Measurements from ENCODE around the gene MTHFD2L.

Gene MTHFD2L

GRCh38 chr4:74133786-74134499 is 24.0 kb upstream of the MTHFD2L start:
- DNase-seq, result peak; percentile 58

DNA sequence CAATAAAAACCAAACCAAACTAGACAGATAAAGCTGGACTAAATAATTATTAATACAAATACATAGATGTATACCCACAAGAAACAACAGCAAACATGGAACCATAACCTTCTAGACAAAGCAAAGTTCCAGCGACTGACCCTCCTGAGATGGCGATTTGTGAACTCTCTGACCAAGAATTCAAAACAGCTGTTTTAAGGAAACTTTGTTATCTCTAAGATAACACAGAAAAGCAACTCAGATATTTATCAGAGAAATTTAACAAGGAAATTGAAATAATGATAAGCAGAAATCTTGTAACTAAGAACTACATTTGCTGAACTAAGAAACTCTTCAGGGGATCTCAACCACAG is 23.4 kb upstream of the MTHFD2L start:
- DNase-seq, result no peak

DNA sequence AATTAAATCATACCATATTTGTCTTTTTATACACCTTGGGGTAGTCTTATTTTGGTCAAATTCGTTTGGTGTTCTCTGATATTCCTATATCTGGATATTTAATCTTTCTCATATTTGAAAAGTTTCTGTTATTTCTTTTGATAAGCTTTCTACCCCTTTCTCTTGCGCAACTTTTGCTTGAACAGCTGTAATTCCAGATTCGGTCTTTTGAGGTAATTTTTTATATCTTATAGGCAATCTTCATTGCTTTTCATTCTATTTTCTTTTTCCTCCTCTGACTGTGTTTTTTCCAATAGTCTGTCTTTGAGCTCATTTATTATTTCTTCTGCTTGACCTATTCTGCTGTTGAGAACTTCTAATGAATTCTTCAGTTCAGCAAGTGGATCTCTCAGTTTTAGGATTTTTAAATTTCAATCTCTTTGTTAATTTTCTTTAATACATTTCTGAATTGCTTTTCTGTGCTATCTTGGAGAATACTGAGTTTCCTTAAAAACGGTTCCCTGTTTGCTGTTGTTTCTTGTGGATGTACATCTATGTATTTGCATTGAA is 11.3 kb upstream of the MTHFD2L start:
- no peak for DNase-seq

- no peak for DNase-seq
These were observed 9.7 kb upstream of the MTHFD2L start for GRCh38 chr4:74148205-74148604.

DNA sequence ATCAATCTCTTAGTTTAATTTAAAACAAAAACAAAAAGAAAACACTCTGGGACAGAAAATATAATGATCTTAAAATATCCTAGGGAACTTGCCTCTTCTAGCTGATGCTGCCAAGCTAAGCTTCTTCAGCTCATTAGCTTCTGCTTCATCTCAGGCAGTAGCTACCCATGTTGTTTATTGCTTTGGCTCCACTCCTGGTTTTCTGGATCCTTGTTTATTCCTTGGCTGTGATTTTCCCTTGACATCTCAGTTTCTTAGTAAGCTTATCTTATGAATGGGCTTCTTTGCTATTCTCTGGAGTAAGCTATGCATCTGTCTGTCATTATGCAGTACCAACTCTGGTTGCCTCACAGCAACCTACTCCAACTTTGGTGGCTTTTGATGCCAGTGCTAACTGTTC is 5.1 kb upstream of the MTHFD2L start:
- DNase-seq, result no peak

DNA sequence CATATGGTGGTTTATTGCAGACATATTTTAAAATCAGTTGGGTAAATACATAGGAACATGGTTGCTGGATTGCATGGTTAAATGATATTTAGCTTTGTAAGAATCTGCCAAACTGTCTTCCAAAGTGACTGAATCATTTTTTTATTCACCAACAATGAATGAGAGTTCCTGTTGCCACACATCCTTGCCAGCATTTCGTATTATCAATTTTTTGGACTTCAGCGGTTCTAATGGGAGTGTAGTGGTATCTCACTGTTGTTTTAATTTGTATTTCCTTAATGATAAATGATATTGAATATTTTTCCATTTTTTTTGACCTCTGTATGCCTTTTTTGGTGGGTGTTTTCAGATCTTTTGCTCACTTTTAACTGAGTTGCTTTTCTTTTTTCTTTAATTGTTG is 1.4 kb upstream of the MTHFD2L start:
- DNase-seq, result no peak

GRCh38 chr4:74157154-74157553 is 764 bp upstream of the MTHFD2L start:
- DNase-seq, result no peak

- no peak for DNase-seq
These were observed 686 bp downstream of the MTHFD2L start for GRCh38 chr4:74158466-74159142.

DNA sequence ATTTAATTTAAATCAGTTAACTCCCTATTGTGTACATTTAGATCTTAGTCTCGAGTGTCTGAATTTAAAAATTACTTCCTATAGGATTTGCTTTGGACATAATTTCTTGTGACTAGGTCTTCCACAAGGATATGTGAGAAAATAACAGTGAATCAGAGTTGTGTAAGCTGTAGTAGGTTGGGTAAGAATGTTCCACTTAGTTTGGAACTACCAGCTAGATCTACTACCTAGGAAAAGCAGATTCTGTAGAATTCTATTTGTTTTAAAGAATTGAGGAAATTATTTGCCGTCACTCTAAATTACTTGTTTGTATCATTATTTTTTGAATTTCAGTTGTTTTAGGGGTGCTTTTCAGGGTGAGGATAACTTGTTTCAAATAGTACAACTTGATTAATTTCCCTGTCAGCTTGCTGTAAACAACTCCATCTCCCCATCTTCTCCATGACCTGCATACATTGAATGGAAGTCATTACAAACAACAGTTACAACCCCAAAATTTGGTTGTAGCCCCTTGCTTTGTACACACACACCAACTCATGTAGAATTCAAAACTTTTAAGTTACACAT is 1.3 kb downstream of the MTHFD2L start:
- DNase-seq, result no peak

DNA sequence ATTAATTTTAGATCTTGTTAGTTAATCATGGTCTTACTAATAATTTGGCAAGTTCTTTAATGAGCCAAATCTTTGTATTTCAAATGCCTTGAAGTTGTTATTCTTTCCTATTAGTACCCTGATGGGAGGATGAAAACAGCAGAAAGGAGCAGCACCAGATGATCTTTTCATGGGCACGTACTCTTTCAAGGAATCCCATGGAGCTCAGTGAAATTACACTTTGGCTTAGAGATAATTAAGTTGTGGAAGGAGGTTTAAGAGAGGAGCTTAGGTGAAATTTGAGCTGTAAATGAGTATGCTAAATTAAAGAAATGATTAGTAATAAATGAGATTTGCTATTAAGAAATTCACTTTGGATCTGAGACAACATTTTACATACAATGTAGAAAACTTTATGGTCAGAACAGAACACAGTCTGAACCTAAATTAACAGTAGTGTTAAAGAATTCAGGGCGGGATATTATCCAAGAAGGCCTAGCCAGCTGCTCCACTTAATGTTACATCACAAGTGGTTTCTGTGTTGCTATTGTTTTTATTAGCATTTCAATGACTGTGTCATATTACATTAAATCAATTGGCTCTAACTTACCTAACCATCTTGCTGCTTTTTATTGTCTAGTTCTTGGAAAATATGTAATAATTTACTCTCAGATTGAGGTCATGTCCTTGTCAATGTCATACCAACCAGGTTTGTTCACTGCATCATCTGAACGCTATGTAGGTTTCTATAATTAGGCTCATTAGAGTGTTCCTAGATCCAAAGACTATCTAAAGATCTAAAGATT is 3.9 kb downstream of the MTHFD2L start:
- DNase-seq, result no peak

GRCh38 chr4:74166135-74166534 is 8.2 kb downstream of the MTHFD2L start:
- no peak for DNase-seq

DNA sequence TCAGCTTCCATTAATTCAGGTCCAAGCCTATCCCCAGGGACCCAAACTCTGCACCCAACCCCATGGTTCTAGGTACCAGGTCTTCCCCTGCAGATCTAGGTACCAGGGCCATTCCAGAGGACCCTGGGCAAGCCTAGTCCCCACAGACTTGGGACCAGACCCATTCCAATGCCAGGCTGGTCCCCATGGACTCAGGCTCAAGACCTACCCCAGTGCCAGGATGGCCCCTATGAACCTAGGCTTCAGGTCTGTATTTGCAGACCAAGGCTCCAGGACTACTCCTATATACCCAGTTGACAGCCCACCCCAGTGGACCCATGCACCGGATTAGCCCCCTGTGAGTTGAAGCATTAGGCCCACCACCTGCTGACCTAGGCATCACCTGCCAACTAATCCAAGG is 8.9 kb downstream of the MTHFD2L start:
- DNase-seq, result no peak

DNA sequence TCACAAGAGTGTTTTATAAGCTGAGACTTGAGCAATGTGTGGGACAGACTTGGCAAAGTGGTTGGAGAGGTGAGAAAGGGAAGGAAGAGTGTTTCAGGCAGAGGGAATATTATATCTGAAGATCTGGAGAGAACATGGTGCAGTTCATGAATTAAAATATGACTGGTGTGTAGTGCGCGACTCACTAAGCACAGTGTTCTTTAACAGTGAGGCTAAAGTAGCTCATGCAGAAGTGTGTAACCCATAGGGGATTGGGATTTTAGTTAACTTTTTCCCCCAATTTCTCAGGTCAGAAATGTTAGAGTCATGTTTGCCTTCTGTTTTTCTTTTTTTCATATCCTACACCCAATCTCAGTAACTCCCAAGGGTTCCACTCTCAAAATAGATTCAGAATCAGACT is 9.7 kb downstream of the MTHFD2L start:
- DNase-seq, result no peak

DNA sequence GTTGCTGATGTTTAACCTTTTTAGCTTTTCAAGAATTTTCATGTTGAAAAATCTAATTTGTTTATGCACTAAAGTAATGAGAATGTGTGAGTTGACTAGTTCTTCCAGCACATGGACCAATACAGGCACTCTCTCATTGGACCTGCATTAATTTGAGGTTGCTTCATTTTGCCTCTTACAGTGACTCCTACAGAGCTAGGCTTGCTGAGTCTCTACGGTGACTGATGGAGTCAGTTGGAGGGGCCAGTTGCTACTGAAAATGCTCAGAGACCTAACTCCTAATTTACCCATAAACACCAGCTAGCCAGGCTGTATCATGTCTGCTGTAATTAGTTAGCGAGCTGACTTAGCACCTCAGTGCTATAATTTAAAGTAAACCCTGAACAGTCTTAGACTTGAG is 10.9 kb downstream of the MTHFD2L start:
- DNase-seq, result no peak

DNA sequence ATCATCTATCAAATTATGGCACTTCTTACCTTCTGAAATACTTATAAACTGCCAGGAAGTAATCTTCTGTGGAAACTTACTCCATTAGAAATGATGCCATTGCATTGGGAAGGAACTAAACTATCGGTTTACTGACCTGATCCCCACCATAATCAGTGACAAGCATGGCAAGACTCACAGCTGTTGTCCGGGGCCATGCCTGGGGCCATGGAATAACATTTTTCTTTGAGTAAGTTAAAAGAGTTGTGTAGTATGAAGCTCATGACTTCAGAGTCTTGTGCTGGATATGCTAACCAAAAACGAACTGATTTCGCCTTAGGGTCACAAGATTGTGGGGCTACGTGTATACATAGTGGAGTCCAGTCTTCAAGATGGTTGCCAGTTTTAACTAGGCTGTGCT is 15.4 kb downstream of the MTHFD2L start:
- no peak for DNase-seq

- no peak for DNase-seq
These were observed 16.5 kb downstream of the MTHFD2L start for GRCh38 chr4:74174421-74174820.

GRCh38 chr4:74174941-74175340 is 17.0 kb downstream of the MTHFD2L start:
- DNase-seq, result no peak

GRCh38 chr4:74175379-74175778 is 17.5 kb downstream of the MTHFD2L start:
- DNase-seq, result no peak

GRCh38 chr4:74178798-74179197 is 20.9 kb downstream of the MTHFD2L start:
- DNase-seq, result no peak

DNA sequence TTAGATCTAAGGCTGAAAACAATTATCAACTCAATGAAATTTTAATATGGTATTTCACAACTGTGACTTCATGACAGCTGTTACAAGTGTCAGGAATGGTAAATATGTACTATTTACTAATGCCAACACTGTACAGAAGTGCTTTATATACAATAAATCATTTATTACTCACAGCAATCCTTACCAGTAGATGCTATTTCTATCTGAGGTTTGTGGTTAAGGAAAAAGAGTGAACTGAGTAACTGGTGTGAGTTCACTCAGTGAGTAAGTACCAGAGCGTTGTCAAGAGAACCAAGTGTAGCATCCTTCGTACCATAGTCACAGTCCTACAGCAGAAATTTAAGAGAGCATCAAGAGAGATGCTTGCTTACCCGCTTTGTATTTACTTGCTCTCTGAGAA is 23.3 kb downstream of the MTHFD2L start:
- DNase-seq, result no peak

DNA sequence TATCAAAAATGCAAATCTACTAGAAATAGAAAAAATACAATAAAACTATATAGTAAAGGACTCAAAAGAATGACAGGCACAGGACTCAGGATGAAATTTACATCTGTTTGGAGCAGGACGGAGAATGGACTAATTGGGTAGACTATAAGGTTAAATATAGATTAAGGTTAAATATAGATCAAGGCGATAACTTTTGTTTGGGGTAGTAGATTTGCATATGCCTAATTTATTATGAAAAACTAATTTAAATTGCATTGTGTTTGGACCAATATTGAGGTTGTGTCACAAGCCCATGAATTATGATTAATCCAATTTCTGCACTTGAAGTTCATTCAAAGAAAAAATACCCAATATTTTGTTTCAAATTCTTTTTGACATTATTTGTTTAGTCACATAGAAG is 31.0 kb downstream of the MTHFD2L start:
- no peak for DNase-seq

DNA sequence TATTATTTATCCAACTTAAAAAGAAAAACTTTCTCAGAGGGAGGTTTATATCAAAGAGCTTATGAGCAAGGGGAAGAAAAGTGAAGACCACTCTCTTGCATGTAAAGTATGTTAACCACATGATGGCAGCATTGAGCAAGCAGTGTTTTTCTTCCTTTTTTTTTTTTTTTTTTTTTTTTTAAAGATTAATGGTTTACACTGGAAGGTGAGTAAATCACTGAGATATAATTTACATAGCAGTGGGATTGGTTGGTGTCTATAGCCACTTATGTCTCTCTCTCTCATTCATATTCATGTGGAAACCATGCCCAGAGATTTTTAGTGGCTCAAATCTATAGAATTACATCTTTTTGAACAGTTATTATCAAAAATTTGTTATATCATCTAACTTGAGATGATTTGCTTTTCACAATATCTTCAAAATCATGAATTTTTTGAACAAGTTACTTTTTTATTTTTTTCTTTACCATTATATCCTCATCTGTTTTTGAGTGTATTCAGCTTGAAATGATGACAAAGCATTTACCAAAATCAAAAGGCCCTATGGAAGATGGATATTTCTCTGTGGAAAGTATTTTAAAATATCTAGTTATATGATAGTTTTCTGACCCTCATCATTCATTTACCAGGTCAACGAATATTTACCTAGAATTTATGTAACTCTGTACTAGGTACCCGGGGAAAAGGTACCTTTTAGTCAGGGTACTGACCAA is 31.6 kb downstream of the MTHFD2L start:
- peak; percentile 6 for DNase-seq

GRCh38 chr4:74190332-74190731 is 32.4 kb downstream of the MTHFD2L start:
- DNase-seq, result no peak

Measured in SHP77 treated with DMSO at 0.1 percent for 48 hours (cell line).